Mucosa of descending colon (tissue), 3 donors: ENCODE measurements around the gene RASGRF2. TPM values are rescaled to one million over a fixed set of nuclear protein-coding genes. Genes with fewer than 3 reads are reported as not detected.
A peak's percentile ranks its signal among the peaks of the same experiment; 100 is the strongest.

ENCODE experiments used
- ATAC-seq: fragments of 200-7000 bp; cut with Tn5 transposase; one replicate; pipeline ENCODE4 v1.9.1; 2020; ENCODE audit warnings: mild to moderate bottlenecking, moderate library complexity
- DNase-seq, 3 donors: peaks; one replicate each; pipeline ENCODE4 v3.0.0-alpha.2; 2020
- H3K36me3 ChIP-seq: fragments of 200-600 bp; one replicate; pipeline ENCODE4 v1.8.0; 2021; ENCODE audit warnings: low read depth, mild to moderate bottlenecking
- H3K4me1 ChIP-seq: fragments of 200-600 bp; one replicate; pipeline ENCODE4 v1.8.0; 2021; ENCODE audit warnings: low read depth, mild to moderate bottlenecking
- H3K4me3 ChIP-seq: fragments of 200-600 bp; one replicate; pipeline ENCODE4 v1.8.0; 2021; ENCODE audit warnings: mild to moderate bottlenecking
- H3K9me3 ChIP-seq: fragments of 200-600 bp; one replicate; pipeline ENCODE4 v1.8.0; 2021; ENCODE audit warnings: mild to moderate bottlenecking
- CTCF ChIP-seq: fragments of 200-600 bp; IDR thresholded peaks from one replicate; pipeline ENCODE4 v1.8.0; 2022; ENCODE audit warnings: antibody characterized with exemption, mild to moderate bottlenecking
- intact Hi-C, 2 donors: fragments of 100-400 bp; cut with DNase I in 1 of 2; cut with micrococcal nuclease in 1 of 2; formaldehyde crosslinking; loops; one replicate each; pipeline versions ENCODE4 v1.11.0 to v1.11.1; 2022; cut with DNase I, micrococcal nuclease
- total RNA-seq, 3 donors: library from RNA; stranded (reverse); fragmentation: NEBNext Ultra II Directional in 2 of 3; extraction: Animal tissue kit (Norgen Biotek cat#: 25700) in 2 of 3; gene quantifications; one replicate each; pipeline versions ENCODE4 v1.2.1 to v1.2.4, GENCODE V29; 2021 to 2023
- donor health status: DM: no; HTN: no; CAD: no; lungs with moderate emphysema.
- donor health status: DM: no; HTN: no; CAD: no.
- donor health status: DM: no; HTN: yes; CAD: no.

The RASGRF2 gene
- total RNA-seq, 3 donors from 2014 or later: 2.0 to 8.0 (median 2.9) TPM

- no peak overlapping the region for H3K4me3 ChIP-seq
- intact Hi-C loops: no loop called here
- DNase-seq (no peak), ATAC-seq (no peak)
- no peaks in the 10 kb centered on the region for H3K36me3 ChIP-seq
- H3K9me3 ChIP-seq: no peaks in the 10 kb centered on the region
- TF ChIP-seq CTCF: no peak
- H3K4me1 ChIP-seq: no peaks in the 10 kb centered on the region
Observed at GRCh38 chr5:81006231-81006630, 46.1 kb downstream of the RASGRF2 start.

GRCh38 chr5:81006947-81007636, 46.9 kb downstream of the RASGRF2 start:
- no peak overlapping the region for H3K4me3 ChIP-seq
- no peaks in the 10 kb centered on the region for H3K36me3 ChIP-seq
- intact Hi-C loops: no loop called here
- H3K4me1 ChIP-seq: no peaks in the 10 kb centered on the region
- DNase-seq (peak in 1 of 3 donors; percentile 16), ATAC-seq (peak; percentile 74)
- TF ChIP-seq CTCF: no peak
- H3K9me3 ChIP-seq: no peaks in the 10 kb centered on the region

- H3K36me3 ChIP-seq: no peaks in the 10 kb centered on the region
- H3K4me1 ChIP-seq: no peaks in the 10 kb centered on the region
- DNase-seq (no peak), ATAC-seq (no peak)
- intact Hi-C loops: no loop called here
- no peak for TF ChIP-seq CTCF
- no peak overlapping the region for H3K4me3 ChIP-seq
- H3K9me3 ChIP-seq: no peaks in the 10 kb centered on the region
Observed at GRCh38 chr5:81007637-81008027, 47.5 kb downstream of the RASGRF2 start.

- no peak for TF ChIP-seq CTCF
- ATAC-seq (no peak), DNase-seq (no peak)
- no peaks in the 10 kb centered on the region for H3K4me1 ChIP-seq
- no peaks in the 10 kb centered on the region for H3K9me3 ChIP-seq
- no peak overlapping the region for H3K4me3 ChIP-seq
- intact Hi-C loops: no loop called here
- no peaks in the 10 kb centered on the region for H3K36me3 ChIP-seq
Observed at GRCh38 chr5:81010336-81011169, 50.4 kb downstream of the RASGRF2 start.

- intact Hi-C loops: no loop called here
- DNase-seq: no peak
- Histone ChIP-seq H3K4me1 (no peaks in the 10 kb centered on the region), H3K4me3 (no peak overlapping the region), H3K36me3 (no peaks in the 10 kb centered on the region), H3K9me3 (no peaks in the 10 kb centered on the region)
- TF ChIP-seq CTCF: no peak
- ATAC-seq: no peak
Observed at GRCh38 chr5:81014348-81014747, 54.2 kb downstream of the RASGRF2 start.
